ENCODE results near the gene INTS14. TPM values are rescaled to one million over a fixed set of nuclear protein-coding genes. Genes with fewer than 3 reads are reported as not detected.

Gene INTS14
- total and polyA plus RNA-seq, 2 of the 8 experiments (the other 6 are each of a cell fraction or from before 2014, with no cell fraction given), result 33.1 to 33.7 TPM

GRCh38 chr15:65533057-65533756 lies 77.7 kb downstream of the INTS14 start (continued):
- TF ChIP-seq TBP (IDR thresholded peaks at IDR 0.05; ENCODE audit: low read depth, low read length) (no peak), TAF7 (optimal IDR thresholded peaks at IDR 0.05; ENCODE audit: borderline replicate concordance, low read depth, low read length) (no peak), CBX8 (IDR thresholded peaks at IDR 0.05; ENCODE audit: borderline replicate concordance, low read depth, low read length) (no peak), CHD2 (IDR thresholded peaks at IDR 0.05; ENCODE audit: low read length) (no peak), RFX5 (IDR thresholded peaks at IDR 0.05; ENCODE audit: borderline replicate concordance, low read depth, low read length) (no peak), CTCF (IDR thresholded peaks at IDR 0.05; ENCODE audit: control extremely low read depth in 1 of 3, insufficient read depth in 1 of 3, low read depth in 1 of 3, low read length in 3 of 3) (no peak)
